H9 (cell line): ENCODE results near the gene MAP7D3. TPM values are rescaled to one million over a fixed set of nuclear protein-coding genes. Genes with fewer than 3 reads are reported as not detected.

Experiments used
- DNase-seq: peaks from one replicate; pipeline ENCODE4 v3.0.0-alpha.2; 2017
- H2AFZ ChIP-seq: one replicate; pipeline ENCODE4 v1.6.1; 2013; ENCODE audit warnings: mild to moderate bottlenecking, low read length, control low read depth, moderate library complexity
- H2AK5ac ChIP-seq: 2 replicates; pipeline ENCODE4 v1.6.1; 2013; ENCODE audit warnings: low read length, control low read depth, mixed read lengths; ENCODE audit not compliant: insufficient read length
- H2BK120ac ChIP-seq: one replicate; pipeline ENCODE4 v1.6.1; 2013; ENCODE audit warnings: low read depth, mild to moderate bottlenecking, low read length, control low read depth, inconsistent platforms; ENCODE audit not compliant: poor library complexity, severe bottlenecking
- H2BK12ac ChIP-seq: 2 replicates; pipeline ENCODE4 v1.6.1; 2013; ENCODE audit warnings: low read length, control low read depth, mixed read lengths, low read depth; ENCODE audit not compliant: insufficient read length
- H2BK15ac ChIP-seq: 2 replicates; pipeline ENCODE4 v1.6.1; 2013; ENCODE audit warnings: low read depth, low read length, control low read depth
- H2BK20ac ChIP-seq: one replicate; pipeline ENCODE4 v1.6.1; 2013; ENCODE audit warnings: low read depth, mild to moderate bottlenecking, low read length, control low read depth, inconsistent platforms; ENCODE audit not compliant: poor library complexity, severe bottlenecking
- H2BK5ac ChIP-seq: 2 replicates; pipeline ENCODE4 v1.6.1; 2013; ENCODE audit warnings: low read length, control low read depth, mixed read lengths; ENCODE audit not compliant: insufficient read length
- H3K14ac ChIP-seq: 2 replicates; pipeline ENCODE4 v1.6.1; 2013; ENCODE audit warnings: low read length, control low read depth; ENCODE audit not compliant: insufficient read depth
- H3K18ac ChIP-seq: 2 replicates; pipeline ENCODE4 v1.6.1; 2013; ENCODE audit warnings: low read depth, mild to moderate bottlenecking, mixed read lengths, low read length, control low read depth; ENCODE audit not compliant: insufficient read length
- H3K23ac ChIP-seq: 2 replicates; pipeline ENCODE4 v1.6.1; 2013; ENCODE audit warnings: low read length, control low read depth, mixed read lengths, low read depth; ENCODE audit not compliant: insufficient read length
- H3K23me2 ChIP-seq: 2 replicates; pipeline ENCODE4 v1.6.1; 2013; ENCODE audit warnings: low read depth, mild to moderate bottlenecking, mixed read lengths, low read length, control low read depth; ENCODE audit not compliant: insufficient read length, poor library complexity, severe bottlenecking
- H3K27ac ChIP-seq: 2 replicates; pipeline ENCODE4 v1.5.1; 2013; ENCODE audit warnings: low read length, control low read depth, mixed read lengths, low read depth; ENCODE audit not compliant: insufficient read length
- H3K27me3 ChIP-seq: 2 replicates; pipeline ENCODE4 v1.6.1; 2013; ENCODE audit warnings: low read length, control low read depth, inconsistent platforms; ENCODE audit not compliant: insufficient read depth
- H3K4ac ChIP-seq: 2 replicates; pipeline ENCODE4 v1.6.1; 2013; ENCODE audit warnings: low read depth, mild to moderate bottlenecking, control low read depth, inconsistent platforms, low read length, moderate library complexity
- H3K4me1 ChIP-seq: 2 replicates; pipeline ENCODE4 v1.6.1; 2013; ENCODE audit warnings: low read length, control low read depth, inconsistent platforms; ENCODE audit not compliant: insufficient read depth
- H3K4me2 ChIP-seq: 2 replicates; pipeline ENCODE4 v1.6.1; 2013; ENCODE audit warnings: low read length, control low read depth, mixed read lengths; ENCODE audit not compliant: insufficient read length, insufficient read depth
- H3K56ac ChIP-seq: 2 replicates; pipeline ENCODE4 v1.6.1; 2013; ENCODE audit warnings: low read depth, mild to moderate bottlenecking, mixed read lengths, low read length, control low read depth; ENCODE audit not compliant: insufficient read length
- H3K79me1 ChIP-seq: 2 replicates; pipeline ENCODE4 v1.6.1; 2013; ENCODE audit warnings: low read depth, mild to moderate bottlenecking, moderate library complexity, low read length, control low read depth, inconsistent platforms; ENCODE audit not compliant: insufficient read depth, poor library complexity, severe bottlenecking
- H3K79me2 ChIP-seq: 2 replicates; pipeline ENCODE4 v1.6.1; 2013; ENCODE audit warnings: low read length, control low read depth, inconsistent platforms; ENCODE audit not compliant: insufficient read depth
- H3K9ac ChIP-seq: 2 replicates; pipeline ENCODE4 v1.6.1; 2013; ENCODE audit warnings: low read length, control low read depth, mixed read lengths; ENCODE audit not compliant: insufficient read length; ENCODE audit errors: extremely low read depth
- H3K9me3 ChIP-seq: one replicate; pipeline ENCODE4 v1.6.1; 2013; ENCODE audit warnings: low read depth, low read length, inconsistent platforms; ENCODE audit not compliant: control insufficient read depth
- H3T11ph ChIP-seq: one replicate; pipeline ENCODE4 v1.6.1; 2013; ENCODE audit warnings: mild to moderate bottlenecking, low read length, control low read depth, inconsistent platforms
- H4K20me1 ChIP-seq: one replicate; pipeline ENCODE4 v1.6.1; 2013; ENCODE audit not compliant: control insufficient read depth, insufficient read length, insufficient read depth
- H4K5ac ChIP-seq: 2 replicates; pipeline ENCODE4 v1.6.1; 2013; ENCODE audit warnings: low read depth, mild to moderate bottlenecking, mixed read lengths, low read length, control low read depth; ENCODE audit not compliant: insufficient read length
- H4K8ac ChIP-seq: replicated peaks from 2 replicates; pipeline ENCODE4 v1.6.1; 2013; ENCODE audit warnings: low read length, control low read depth, mixed read lengths, low read depth; ENCODE audit not compliant: insufficient read length
- H4K91ac ChIP-seq: 2 replicates; pipeline ENCODE4 v1.6.1; 2013; ENCODE audit warnings: low read depth, mild to moderate bottlenecking, moderate library complexity, mixed read lengths, low read length, control low read depth; ENCODE audit not compliant: insufficient read length
- H3K27ac Mint-ChIP-seq, 3 experiments: 2 replicates in 2 of 3; 3 replicates in 1 of 3; pipeline ENCODE4 v1.8.0; 2020 to 2021; ENCODE audit warnings: mixed read lengths in 3 of 3, mild to moderate bottlenecking in 1 of 3, moderate library complexity in 1 of 3
- H3K27me3 Mint-ChIP-seq: 2 replicates; pipeline ENCODE4 v1.8.0; 2021; ENCODE audit warnings: low read depth, mild to moderate bottlenecking, moderate library complexity, mixed read lengths
- H3K36me3 Mint-ChIP-seq, 3 experiments: 2 replicates in 2 of 3; 3 replicates in 1 of 3; pipeline ENCODE4 v1.8.0; 2020 to 2021; ENCODE audit warnings: low read depth in 3 of 3, mixed read lengths in 3 of 3; ENCODE audit not compliant: insufficient read depth in 1 of 3
- H3K4me1 Mint-ChIP-seq, 2 experiments: 2 replicates each; pipeline ENCODE4 v1.8.0; 2020; ENCODE audit warnings: mixed read lengths in 2 of 2
- H3K4me3 Mint-ChIP-seq, 2 experiments: 2 replicates in 1 of 2; 3 replicates in 1 of 2; pipeline ENCODE4 v1.8.0; 2020 to 2021; ENCODE audit warnings: mild to moderate bottlenecking in 2 of 2, mixed read lengths in 2 of 2, moderate library complexity in 1 of 2
- H3K9me3 Mint-ChIP-seq, 2 experiments: 2 replicates in 1 of 2; 3 replicates in 1 of 2; pipeline ENCODE4 v1.8.0; 2020; ENCODE audit warnings: mild to moderate bottlenecking in 2 of 2, mixed read lengths in 2 of 2, moderate library complexity in 1 of 2
- CTCF ChIP-seq: fragments of 200-600 bp; sonication (generic); conservative IDR thresholded peaks from 3 replicates; pipeline ENCODE4 v1.8.0; 2021; ENCODE audit warnings: antibody characterized with exemption, mild to moderate bottlenecking
- WGBS: extraction: QIAGEN DNeasy Blood & Tissue Kit; methylation state at CpG from one replicate; pipeline ENCODE4 v1.1.7; 2013; ENCODE audit warnings: missing lambda C conversion rate, low lambda C conversion rate, mixed read lengths; ENCODE audit not compliant: insufficient read length; ENCODE audit errors: extremely low coverage; 5-methylcytosine and 5-hydroxymethylcytosine counted together
- total RNA-seq: library from RNA; stranded (reverse); gene quantifications from 2 replicates; pipeline ENCODE4 v1.2.1, GENCODE V29; 2021

The MAP7D3 gene
- total RNA-seq, 1 experiment from 2014 or later = 15.2 TPM

GRCh38 chrX:136295380-136295779, 44.2 kb upstream of the MAP7D3 start:
- Histone ChIP-seq H3K27ac (no peak overlapping the region), H2BK5ac (no peak overlapping the region), H3K14ac (no peak overlapping the region), H2BK12ac (no peak overlapping the region), H4K91ac (no peak overlapping the region), H4K8ac (no peak overlapping the region), H3K4ac (no peak overlapping the region), H3K23ac (no peak overlapping the region), H2BK15ac (no peak overlapping the region), H3T11ph (no peak overlapping the region), H3K4me1 (no peaks in the 10 kb centered on the region), H3K4me2 (no peak overlapping the region), H2BK20ac (no peak overlapping the region), H2AFZ (no peak overlapping the region), H3K79me2 (no peaks in the 10 kb centered on the region), H2BK120ac (no peak overlapping the region), H3K9me3 (peaks cover 13% of the 10 kb centered on the region), H3K56ac (no peak overlapping the region), H4K5ac (no peak overlapping the region), H3K27me3 (no peaks in the 10 kb centered on the region), H4K20me1 (no peaks in the 10 kb centered on the region), H3K79me1 (no peaks in the 10 kb centered on the region), H3K23me2 (no peaks in the 10 kb centered on the region), H2AK5ac (no peak overlapping the region), H3K9ac (no peak overlapping the region), H3K18ac (no peak overlapping the region)
- H3K27me3 Mint-ChIP-seq = peaks cover 4% of the 10 kb centered on the region
- WGBS = no CpG with 5 or more reads among the region's 8 CpGs
- TF ChIP-seq CTCF = no peak
- H3K36me3 Mint-ChIP-seq = peaks cover 0 to 4% (median 2%) of the 10 kb centered on the region in 3 experiments; a peak in 3 of 7 replicates
- DNase-seq = no peak
- H3K9me3 Mint-ChIP-seq = peaks cover 57 to 60% of the 10 kb centered on the region in 2 experiments
- no peak overlapping the region for H3K27ac Mint-ChIP-seq
- H3K4me3 Mint-ChIP-seq = no peak overlapping the region
- peaks cover 0 to 4% of the 10 kb centered on the region in 2 experiments; a peak in 1 of 4 replicates for H3K4me1 Mint-ChIP-seq
